NCI-H146 (cell line): ENCODE data around the gene MAVS.

Source experiments
- DNase-seq: peaks from one replicate; lab custom pipeline; 2025; lab: John Stamatoyannopoulos, UW

The MAVS gene

DNA sequence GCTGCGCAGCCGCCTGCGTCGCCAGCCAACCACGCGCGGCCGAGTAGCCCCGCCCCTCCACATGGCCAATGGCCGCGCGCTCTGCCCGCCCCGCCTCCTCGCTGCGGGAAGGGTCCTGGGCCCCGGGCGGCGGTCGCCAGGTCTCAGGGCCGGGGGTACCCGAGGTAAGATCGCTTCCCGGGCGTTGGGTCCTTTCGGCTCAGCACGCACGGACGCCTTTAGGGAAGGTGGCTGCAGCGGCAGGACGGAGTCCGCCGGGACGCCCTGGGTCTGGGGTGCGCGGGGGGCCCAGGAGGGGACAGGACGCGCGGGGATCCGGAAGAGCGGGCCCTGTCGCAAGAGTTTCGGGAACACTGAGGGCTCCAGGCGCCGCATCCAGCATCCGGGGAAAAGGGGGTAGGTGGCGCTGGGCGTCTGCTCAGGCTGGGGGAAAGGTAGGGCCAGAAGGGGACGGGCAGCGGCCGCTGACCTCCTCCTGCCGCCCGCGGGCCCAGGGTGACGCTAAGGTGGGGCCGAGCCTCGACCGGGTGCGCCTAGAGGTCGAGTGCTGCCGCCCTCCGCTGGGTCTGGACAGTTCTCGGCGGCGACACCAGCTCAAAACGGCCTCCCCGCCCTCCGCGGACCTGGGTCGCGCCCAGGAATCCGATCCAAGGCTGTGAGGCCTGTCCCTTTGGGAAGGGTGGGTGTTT, at the start of gene MAVS:
Gene MAVS (plus strand): TSS at position 95 of the 689 bp plus-strand sequence. CDS start 7,791 bp downstream, outside the sequence.
- DNase-seq, result peak; percentile 91

DNA sequence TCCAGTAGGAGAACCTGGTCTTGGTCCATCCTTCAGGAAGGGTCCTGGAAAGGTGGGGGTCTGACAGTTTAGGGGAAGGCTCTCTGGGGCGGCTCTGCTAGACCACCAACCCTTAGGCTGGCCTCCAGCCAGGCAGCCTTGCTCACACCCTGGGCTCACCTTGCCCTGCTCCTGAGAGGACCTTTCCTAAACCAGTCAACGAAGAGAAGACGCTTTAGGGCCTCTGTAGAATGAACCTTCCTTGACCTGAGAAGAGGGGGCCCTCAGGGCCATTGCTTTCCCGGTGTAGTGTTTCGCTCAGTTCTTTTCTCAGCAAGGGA, 49.4 kb upstream of the MAVS start:
- DNase-seq, result no peak

DNA sequence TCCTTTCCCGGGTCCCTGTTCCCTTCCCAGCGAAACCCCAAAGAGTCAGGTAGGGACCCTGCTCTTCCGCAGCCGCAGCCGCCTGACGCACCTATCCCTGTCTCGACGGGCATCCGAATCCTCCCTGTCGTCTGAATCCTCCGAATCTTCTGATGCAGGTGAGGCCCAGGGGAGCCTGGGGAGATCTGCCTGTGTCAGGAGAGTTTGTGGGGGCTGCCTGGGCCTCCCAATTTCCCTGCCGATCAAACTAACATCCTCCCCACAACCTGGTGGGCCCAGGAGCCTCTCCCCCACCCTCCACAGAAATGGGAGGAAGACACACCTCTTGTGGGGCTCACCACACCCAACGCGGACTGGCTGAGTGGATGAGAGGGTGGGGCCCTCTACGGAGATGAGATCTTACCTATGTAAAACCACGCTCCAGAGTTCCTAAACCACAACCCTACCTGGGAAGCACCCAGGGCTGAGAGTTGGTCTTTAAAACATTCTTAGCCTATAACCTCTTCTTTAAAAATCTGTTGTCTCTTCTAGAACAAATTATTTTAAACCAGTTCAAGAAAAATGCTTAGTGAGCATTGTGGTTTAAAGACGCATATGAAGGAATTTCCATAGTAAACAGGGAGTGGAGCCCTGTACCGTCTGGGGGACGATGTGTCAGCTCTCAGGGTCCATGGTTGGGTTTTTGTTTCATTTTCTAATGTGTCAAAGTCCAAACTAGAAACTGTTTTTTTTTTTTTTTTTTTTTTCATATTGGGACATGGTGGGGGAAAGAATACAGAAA, 48.9 kb upstream of the MAVS start:
- no peak for DNase-seq

DNA sequence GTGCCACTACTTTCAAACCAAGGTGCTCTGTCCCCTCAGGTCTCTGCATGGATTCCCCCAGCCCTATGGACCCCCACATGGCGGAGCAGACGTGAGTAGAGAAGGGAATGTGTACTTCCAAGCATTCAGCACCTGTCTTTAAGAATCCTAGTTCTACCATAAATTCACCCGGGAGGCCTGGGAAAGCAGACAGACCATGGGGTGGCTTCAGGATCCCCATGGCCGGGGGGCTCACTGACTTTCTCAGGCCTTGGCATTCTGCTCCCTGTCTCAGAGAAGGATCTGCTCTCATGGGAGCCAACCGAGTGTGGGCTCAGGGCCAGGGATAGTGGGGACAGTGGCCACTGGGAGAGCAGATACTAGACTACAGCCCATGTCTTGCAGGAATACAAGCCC, 48.3 kb upstream of the MAVS start:
- no peak for DNase-seq

DNA sequence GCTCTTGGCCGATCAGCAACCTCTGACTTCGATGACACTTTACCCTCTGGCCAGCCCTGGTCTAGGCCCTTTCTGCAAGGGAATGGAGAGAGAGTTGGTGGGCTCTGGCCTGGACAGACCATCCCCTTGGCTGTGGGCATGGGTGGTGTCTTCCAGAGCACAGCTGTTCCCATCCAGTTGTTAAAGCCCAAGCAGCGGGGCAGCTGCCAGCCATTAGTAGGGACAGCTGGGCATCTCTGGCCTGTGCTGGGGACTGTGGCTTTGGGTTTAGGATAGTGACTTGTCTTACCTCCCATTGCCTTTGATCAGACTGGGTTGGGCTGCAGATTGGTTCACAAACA, 47.8 kb upstream of the MAVS start:
- no peak for DNase-seq

DNA sequence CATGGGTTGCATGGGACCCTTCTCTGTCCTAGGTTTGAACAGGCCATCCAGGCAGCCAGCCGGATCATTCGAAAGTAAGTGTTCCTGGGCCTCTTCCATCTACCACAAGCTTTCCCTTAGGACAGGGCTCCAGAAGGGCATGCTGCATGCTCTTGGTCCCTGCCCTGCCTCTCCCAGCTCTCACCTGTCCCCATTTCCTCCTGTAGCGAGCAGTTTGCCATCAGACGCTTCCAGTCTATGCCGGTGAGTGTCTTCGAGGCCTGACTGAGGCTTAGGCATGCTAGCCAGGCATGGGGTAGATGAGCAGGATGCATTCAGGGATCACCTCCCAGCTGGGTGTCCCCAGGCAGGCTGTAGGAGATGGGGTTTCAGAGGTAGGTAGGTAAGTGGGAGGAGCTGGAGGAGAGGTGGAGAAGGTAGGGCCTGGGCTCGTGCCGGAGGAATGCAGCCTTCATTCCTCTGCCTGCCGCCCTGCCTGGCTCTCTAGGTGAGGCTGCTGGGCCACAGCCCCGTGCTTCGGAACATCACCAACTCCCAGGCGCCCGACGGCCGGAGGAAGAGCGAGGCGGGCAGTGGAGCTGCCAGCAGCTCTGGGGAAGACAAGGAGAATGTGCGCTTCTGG, 46.3 kb upstream of the MAVS start:
- DNase-seq, result peak; percentile 25

DNA sequence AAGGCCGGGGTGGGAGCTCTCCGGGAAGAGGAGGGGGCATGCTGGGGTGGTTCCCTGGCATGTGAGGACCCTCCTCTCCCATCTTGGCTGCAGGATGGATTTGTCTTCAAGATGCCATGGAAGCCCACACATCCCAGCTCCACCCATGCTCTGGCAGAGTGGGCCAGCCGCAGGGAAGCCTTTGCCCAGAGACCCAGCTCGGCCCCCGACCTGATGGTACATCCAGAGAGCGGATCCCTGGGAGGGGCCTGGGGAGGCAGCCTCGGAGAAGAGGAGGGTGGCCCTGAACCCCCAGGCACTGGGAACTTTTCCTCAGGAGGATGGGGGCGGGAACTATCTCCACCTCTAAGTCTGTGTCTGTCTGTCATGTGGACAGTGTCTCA, 45.8 kb upstream of the MAVS start:
- DNase-seq, result no peak

DNA sequence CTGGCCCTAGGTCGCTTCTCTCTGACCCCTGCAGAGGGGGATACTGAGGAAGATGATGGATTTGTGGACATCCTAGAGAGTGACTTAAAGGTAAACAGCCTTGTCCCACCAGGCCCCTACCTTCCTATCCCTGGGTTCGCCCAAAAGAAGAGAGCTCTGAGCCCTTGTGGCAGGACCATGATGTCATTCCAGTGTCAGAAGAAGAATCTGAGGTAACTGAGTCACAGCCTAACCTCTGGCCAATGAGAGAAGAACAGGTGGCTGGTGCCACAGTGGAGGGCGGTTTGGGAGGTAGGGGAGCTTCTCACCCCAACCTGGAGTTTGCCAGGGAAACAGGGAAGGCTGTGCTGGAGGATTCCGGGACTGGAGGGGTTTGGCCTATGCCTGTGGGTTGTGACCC, 45.3 kb upstream of the MAVS start:
- DNase-seq, result no peak

DNA sequence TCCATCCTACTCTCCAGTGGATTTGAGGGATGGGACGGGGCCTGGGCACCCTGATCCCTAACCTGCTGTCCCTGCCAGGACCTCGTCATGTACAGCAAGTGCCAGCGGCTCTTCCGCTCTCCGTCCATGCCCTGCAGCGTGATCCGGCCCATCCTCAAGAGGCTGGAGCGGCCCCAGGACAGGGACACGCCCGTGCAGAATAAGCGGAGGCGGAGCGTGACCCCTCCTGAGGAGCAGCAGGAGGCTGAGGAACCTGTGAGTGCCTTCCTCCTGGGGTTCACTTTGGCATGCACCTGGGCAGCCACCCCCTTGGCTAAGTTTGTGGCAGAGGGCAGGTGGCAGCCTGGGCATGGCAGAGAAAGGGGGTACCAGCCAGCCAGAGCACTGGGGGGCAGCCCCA, 44.8 kb upstream of the MAVS start:
- DNase-seq, result no peak

DNA sequence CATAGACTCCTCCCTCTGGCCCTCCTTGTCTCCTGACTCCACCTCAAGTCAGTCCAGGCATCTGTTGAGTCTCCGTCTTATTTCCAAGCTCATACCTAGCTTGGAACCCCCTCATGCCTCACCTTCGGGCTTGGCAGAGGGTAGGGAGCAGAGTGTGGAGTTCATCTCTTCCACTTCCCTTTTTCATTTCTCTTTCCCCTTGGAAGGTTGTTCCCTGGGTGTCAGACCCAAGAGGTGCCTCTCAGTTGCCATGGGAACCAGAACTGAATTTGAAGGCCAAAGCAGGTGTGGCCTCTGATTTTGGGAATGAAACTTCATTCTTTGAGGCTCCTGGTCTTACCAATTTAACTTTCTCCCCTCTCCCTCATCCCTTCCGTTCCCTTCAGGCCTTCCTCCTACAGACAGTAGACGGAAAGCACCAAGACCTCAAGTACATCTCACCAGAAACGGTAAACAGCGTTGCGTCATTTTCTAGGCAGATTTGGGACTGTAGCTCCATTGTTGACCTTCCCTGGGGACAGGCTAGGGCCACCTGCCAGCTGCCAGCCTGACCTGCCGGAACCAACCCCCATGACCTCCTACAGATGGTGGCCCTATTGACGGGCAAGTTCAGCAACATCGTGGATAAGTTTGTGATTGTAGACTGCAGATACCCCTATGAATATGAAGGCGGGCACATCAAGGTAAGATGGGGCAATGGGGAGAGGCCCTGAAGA, 44.0 kb upstream of the MAVS start:
- no peak for DNase-seq

DNA sequence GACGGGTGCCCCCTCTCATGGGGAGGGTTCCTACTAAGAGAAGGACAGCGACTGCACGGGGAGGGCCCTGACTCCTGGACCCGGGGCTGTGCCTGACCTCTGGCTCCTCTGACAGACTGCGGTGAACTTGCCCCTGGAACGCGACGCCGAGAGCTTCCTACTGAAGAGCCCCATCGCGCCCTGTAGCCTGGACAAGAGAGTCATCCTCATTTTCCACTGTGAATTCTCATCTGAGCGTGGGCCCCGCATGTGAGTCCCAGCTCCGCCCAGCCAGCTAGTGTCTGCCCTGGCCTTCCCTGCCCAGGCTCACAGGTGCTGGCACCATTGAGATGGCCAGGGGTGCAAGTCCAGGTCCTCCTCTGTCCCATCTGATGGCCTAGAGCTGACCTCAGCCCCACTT, 43.3 kb upstream of the MAVS start:
- no peak for DNase-seq

DNA sequence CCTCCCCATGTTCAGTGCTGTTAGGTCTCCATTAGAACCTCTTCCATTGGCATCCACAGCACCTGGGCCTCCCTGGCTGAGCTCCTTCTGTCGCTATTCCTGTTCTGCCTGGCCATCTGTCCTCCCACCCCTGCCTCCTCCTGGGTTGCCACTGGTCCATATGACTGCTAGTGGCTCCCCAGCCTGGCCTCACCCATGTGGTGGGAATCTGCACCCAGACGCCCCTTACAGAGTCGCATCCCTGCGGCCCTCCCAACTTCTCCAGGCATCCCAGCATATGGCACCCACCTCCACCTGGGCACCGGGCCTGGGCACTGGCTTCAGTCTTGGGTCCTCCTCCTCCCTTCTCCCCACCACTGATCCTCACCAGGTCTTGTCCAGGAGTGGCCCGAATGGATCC, 42.8 kb upstream of the MAVS start:
- no peak for DNase-seq

DNA sequence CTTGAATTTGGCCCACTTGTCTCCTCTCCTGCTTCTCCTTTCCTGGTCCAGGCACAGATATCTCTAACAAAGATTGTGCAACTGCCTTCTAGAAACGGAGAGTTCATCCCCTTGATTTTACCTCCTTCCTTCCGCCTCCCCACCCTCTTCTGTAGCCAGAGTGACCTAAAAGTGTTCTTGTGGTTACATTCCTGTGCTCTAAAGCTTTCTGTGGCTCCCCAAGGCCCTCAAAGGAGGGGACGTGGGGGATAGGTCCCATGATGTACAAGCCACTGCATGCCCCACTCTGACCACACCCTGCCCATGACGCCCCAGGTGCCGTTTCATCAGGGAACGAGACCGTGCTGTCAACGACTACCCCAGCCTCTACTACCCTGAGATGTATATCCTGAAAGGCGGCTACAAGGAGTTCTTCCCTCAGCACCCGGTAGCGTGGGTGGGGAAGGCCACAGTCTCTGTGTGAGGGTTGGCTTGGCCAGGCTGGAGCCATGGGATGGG, 42.3 kb upstream of the MAVS start:
- no peak for DNase-seq

DNA sequence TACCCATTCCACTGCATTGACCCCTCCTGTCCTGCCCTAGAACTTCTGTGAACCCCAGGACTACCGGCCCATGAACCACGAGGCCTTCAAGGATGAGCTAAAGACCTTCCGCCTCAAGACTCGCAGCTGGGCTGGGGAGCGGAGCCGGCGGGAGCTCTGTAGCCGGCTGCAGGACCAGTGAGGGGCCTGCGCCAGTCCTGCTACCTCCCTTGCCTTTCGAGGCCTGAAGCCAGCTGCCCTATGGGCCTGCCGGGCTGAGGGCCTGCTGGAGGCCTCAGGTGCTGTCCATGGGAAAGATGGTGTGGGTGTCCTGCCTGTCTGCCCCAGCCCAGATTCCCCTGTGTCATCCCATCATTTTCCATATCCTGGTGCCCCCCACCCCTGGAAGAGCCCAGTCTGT, 41.9 kb upstream of the MAVS start:
- no peak for DNase-seq

DNA sequence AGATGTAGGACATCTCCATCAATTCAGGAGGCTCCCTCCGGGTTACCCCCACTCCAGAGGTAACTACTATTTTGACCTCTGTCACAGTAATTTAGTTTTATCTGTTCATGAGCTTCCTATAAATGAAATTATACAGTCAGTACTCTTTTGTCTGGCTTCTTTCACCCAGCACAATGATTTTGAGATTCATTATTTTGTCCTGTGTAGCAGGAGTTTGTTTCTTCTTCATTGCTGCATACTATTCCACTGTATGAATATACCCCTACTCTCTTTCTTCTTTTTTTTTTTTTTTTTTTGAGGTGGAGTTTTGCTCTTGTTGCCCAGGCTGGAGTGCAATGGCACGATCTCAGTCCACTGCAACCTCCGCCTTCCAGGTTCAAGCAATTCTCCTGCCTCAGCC, 38.1 kb upstream of the MAVS start:
- DNase-seq, result no peak

DNA sequence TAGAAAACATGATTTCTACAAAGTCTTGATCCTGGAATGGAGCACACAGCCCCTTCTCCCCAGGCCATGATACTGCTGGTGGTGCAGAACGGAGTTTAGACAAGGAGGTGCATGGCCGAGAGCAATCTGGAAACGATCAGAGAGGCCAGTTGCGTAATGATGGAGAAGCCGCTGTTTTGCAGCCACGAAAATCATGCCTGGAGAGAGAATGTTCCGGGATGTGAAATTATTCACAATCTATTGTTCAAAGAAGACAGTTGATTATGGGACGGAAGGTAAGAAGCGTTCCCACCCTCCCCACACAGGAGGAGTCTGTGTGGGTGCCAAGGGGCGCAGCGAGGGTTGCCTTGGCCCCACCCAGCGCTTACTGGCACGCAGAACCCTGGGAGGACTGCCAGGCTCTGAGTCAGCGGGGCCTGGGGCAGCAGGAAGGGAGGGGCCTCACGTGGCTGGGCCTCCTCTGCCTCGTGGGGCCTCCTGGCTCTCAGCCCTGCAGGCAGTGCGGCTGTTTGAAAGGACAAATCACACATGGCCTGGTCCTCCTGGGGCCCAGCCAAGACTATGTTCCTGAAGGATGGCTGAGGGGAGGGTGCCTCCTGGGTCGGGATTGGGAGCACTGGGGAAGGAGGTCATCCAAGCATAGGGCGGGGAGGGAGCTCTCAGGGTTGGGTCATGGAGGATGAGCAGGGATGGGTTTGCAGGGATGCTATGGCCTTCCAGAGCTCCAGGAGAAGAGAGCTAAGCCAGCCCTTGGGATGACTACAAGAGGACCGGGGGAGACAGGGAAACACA, 35.0 kb upstream of the MAVS start:
- DNase-seq, result no peak

DNA sequence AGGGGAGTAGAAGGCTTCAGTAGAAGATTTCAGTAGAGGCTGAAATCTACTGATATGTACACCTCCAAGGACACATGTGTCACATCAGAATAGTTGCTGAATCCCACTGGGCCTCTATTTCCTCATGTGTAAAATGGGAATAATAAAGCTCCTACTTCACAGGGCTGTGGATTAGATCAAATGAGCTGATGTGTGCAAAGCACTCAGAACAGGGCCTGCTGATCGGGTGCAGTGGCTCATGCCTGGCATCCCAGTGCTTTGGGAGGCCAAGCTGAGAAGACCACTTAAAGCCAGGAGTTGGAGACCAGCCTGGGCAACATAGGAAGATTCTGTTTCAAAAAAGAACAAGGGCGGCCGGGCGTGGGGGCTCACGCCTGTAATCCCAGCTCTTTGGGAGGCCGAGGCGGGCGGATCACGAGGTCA, 34.4 kb upstream of the MAVS start:
- no peak for DNase-seq

DNA sequence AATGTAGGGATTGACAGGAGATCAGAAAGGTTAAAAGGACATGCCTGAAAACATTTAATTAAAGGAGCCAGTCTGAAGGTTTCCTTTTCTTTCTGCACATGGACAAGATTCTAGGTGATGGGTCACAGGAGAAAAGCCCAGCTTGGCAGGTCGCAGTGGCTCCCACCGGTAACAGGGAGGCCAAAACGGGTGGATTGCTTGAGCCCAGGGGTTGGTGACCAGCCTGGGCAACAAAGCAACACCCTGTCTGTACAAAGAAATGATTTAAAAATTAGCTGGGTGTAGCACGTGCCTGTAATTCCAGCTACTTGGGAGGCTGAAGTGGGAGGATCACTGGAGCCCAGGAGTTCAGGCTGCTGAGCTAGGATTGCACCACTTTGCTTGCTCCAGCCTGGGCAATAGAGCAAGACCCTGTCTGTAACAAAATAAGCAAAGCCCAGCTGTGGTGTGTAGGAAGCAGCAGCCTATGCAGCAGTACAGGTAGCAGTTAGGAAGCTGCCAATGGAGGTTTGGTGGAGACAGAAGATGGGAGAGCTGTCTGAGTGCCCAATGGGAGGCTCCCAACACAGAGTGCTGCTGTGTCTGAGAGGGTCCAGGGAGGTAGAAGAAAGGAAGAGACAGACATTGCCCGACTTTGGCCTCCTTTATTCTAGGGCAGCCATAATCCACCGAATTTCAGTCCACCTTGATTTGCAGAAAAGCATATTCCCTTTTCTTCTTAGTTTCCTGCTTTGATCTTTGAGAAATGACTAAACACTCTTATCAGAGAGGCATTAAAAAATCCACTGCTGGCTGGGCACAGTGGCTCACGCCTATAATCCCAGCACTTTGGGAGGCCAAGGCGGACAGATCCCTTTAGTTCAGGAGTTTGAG, 33.4 kb upstream of the MAVS start:
- no peak for DNase-seq

DNA sequence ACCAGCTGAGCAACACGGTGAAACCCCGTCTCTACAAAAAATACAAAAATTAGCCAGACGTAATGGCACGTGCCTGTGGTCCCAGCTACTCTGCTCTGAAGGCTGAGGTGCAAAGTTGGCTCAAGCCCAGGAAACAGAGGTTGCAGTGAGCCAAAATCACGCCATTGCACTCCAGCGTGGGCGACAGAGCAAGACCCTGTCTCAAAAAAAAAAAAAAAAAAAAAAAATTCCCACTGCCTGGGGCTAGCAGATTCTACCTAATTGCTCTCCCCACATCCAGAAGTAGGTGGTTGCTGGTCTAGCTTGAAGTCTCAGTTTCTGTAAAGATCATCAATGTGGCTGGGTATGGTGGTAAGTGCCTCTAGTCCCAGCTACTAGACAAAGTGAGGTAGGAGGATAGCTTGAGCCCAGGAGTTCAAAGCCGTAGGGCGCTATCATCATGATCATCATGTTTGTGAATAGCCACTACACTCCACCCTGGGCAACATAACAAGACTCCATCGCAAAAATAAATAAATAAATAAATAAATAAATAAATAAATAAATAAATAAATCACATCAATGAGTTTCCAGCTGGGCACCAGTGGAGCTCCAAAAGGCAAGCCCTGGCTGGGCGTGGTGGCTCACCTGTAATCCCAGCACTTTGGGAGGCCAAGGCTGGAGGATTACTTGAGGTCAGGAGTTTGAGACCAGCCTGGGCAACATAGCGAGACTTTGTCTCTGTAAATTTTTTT, 32.6 kb upstream of the MAVS start:
- no peak for DNase-seq

DNA sequence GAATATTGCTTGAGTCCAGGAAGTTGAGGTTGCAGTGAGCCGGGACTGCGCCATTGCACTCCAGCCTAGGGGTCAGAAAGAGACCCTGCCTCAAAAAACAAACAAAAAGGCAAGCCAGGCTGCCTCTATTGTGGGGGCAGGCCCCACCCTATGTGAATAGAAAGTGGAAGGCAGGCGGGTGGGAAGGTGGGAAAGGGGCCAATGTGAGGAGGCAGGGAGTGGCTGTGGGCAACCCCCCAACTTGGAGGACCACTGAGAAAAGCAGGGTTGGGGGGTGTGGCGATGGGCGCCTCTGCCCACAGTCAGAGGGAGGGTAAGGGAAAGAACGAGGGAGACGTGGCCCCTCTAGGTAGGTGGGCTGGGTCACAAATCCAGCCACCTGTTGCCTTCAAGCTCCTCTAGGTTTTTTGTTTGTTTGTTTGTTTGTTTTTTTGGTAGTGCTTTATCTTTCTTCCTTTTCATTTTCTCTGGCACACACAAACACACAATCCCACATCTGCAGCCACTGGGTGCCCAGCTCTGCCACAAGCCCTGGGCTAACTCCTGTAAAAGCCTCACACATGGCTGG, 31.6 kb upstream of the MAVS start:
- no peak for DNase-seq
